HCEC 1CT (cell line): Measurements from ENCODE around the gene KIAA1549.
A peak's percentile ranks its signal among the peaks of the same experiment; 100 is the strongest.
"Not testable (repeated sequence)": the region's sequence is repeated elsewhere in the genome, so short reads cannot be mapped to it uniquely, and the experiment has no call there.

Source experiments
- DNase-seq: peaks from one replicate; pipeline ENCODE4 v3.0.0-alpha.2; 2017

Gene KIAA1549

DNA sequence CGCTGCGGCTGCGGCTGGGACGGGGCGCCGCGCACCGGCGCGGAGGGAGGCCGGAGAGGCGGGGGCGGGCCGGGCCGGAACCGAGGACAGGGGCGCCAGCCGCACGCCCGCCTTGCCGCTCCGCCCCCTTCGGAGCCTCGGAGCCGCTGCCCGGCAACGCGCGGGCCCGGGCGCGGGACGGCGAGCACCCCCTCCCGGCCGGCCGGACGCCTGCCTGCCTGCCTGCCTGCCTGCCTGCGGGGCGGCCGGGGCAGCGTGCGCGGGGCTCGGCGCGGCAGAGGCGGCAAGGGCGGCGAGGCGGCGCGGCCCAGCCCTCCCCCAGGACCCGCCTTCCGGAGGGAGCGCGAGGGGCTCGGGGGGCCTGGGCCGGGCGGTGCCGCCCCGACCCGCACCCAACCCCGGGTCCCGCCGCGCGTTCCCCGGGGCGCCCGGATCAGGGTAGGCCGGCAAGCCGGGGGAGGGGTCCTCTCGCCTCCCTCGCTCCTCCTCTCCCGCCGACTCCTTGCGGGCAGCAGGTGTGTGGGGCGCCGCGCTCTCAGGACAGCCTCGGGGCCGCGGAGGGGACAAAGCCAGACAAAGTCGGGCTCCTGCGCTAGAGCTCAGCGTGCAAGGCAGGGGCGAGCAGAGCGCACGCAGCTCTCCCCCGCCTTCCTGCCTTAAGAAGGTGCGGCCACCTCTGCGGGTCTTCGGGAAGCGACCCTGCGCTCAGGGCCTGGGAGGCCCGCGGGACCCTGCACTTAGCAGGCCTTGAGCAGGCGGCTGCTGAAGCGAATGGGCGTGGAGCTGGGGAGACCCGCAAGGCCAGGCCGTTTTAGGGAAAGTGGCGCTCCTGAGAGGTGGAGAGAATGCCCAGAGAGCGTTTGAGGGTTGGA, at the start of gene KIAA1549:
Gene KIAA1549, minus strand, starts transcription at position 58 of the 872 bp plus-strand sequence. CDS start 120 bp downstream, outside the sequence.
- peak; percentile 56 for DNase-seq

GRCh38 chr7:139029353-139029752, 48.2 kb upstream of the KIAA1549 start:
- DNase-seq: no peak

DNA sequence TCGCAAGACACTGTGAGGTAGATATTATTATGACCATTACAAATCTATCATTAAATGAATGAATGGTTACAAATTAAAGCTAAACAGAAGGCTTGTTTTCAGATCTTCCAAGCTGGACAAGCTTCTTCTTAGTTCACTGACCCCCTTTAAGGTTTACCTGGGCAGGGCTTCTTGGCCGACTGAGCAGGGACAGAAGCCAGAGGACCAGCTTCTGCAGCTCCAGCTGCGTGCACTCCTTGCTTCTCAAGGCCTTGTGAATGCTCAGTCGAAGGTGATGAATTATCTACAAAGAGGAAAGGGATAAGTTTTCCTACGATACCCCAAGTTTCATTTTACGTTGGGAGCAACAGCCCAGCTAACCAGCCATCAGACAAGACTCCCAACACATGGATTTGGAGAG, 45.4 kb upstream of the KIAA1549 start:
- DNase-seq: no peak

- DNase-seq: not testable (repeated sequence)
Measured at GRCh38 chr7:139025861-139026260, 44.7 kb upstream of the KIAA1549 start.

DNA sequence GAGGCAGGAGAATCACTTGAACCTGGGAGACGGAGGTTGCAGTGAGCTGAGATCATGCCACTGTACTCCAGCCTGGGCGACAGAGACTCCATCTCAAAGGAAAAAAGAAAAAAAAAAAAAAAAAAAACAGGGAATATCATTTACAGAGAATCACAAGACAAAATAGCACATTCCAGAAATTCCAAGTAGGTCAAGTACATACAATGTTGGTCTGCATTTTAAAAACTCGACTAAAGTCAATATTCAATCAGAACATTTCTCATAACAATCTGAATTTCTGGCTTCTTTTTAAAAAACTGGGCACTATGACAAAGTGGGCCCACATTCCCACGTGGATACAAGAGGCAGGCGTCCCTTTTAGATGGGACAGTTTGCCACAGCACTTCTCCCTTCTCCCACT, 41.9 kb upstream of the KIAA1549 start:
- no peak for DNase-seq

DNA sequence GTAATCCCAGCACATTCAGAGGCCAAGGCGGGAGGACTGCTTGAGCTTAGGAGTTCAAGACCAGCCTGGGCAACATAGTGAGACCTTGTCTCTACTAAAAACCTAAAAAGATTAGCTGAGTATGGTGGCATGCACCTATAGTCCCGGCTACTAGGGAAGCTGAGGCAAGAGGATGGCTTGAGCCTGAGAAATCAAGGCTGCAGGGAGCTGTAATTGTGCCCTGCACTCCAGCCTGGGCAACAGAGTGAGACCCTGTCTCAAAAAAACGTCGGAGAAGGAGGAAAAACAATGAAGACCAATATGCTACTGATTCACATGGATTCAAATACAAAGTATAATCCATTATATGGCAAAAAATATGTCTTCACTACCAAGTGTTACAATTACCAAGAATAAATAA, 41.1 kb upstream of the KIAA1549 start:
- no peak for DNase-seq

- no peak for DNase-seq
Measured at GRCh38 chr7:139018910-139019309, 37.7 kb upstream of the KIAA1549 start.

DNA sequence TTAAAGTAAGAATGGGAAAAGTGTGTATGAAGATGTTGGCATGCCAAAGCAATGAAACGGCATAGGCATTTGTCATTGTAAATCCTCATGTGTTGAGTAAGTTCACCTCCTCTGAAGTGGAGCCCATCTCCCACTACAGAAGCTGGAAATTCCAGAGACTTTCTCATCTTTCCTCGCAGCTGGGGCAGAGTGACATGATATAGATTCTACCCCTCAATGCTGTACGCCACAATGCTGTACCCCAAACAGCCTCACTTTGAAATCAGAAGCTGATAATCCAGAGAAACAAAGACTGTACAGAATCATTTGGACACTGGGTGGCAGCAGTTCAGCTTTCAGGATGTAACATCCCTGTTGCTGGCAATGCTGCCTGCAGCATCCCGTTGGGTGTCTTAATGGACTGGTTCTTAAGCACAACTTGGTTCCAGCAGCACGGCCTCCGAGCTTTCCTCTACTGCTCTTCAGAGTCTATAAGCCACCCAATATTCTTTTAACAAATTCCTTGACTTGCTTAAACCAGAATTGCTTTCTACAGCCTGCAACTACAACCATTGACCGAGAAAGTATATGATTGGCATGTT, 35.8 kb upstream of the KIAA1549 start:
- DNase-seq: peak; percentile 60

DNA sequence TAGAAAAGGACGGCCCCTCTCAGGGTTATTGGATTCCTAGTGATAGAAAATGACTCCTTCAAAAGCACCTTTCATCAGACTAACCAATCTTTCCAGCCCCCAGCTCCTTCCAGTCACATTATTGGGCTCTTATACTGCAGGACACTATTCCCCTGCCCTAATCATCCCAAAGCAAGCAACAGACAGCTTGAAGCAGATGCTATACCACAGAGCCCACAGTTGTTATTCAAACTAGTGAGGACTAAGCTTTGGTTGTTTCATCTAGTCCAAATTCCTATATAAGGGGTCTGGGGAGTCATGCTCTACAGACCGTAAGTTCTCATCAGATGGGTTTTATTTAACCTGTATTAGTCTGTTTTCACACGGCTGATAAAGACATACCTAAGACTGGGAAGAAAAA, 30.2 kb upstream of the KIAA1549 start:
- no peak for DNase-seq

DNA sequence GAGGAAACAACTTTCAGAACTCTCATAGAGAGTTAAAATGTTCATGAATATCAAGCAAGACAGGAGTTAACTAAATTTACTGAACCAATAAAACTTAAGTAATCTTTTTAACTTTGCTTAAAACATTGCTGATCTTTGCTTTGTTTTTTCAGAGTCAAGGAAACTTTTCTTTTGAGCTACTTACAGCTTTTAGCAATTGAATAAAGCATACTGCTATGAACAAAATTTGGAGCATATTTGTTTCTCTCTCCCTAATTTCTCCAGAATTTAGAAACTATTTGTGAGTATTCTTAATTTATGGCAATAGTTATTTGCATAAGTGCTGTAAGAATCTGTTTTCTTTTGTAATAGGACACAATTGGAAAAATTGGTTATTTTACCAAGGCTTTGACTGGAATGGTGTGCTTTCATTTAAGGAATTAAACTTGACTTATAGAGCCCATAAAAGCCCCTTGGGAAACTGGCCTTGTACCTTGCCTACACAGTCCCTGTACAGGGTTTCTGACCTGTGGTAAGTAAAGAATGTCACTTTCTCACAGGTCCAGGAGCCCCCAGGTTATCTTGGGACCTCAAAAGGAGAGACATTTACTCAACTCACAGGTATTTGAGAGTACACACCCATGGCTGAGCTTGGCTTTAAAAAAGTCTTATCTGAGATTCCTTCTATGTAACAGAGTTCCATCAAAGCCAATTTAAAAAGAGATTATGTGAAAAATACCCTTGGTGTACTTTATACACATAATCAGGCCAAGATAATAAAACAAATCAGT, 23.3 kb upstream of the KIAA1549 start:
- no peak for DNase-seq

GRCh38 chr7:138999414-138999813, 18.2 kb upstream of the KIAA1549 start:
- DNase-seq: no peak

GRCh38 chr7:138992052-138992531, 10.9 kb upstream of the KIAA1549 start:
- DNase-seq: no peak

GRCh38 chr7:138987686-138988085, 6.5 kb upstream of the KIAA1549 start:
- no peak for DNase-seq

DNA sequence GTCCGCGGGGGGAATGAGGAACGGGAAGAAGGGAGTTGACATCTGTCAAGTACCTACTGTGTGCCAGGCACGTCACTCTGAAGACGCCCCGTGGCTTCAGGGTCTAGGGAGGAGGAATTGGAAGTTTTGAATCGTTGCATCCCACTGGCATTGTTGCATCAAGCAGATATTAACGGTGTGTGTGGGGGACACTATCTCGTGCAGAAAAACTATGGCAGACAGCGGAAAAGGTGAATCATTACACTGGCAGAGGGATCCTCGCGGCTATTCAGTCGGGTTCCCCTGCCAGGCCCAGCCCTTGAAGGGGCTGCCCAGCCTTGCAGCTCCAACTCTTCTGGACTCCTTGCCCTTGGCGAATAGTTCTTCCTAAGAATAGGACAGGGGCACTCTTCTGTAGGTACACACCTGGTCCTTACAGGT, 1.0 kb upstream of the KIAA1549 start:
- no peak for DNase-seq

- no peak for DNase-seq
Measured at GRCh38 chr7:138980563-138981291, 462 bp downstream of the KIAA1549 start.

- DNase-seq: peak; percentile 22
Measured at GRCh38 chr7:138979988-138980562, 1.1 kb downstream of the KIAA1549 start.

- DNase-seq: no peak
Measured at GRCh38 chr7:138979226-138979979, 1.8 kb downstream of the KIAA1549 start.

GRCh38 chr7:138978541-138979184, 2.5 kb downstream of the KIAA1549 start:
- no peak for DNase-seq

- not testable (repeated sequence) for DNase-seq
Measured at GRCh38 chr7:138976161-138976560, 5.0 kb downstream of the KIAA1549 start.

GRCh38 chr7:138975343-138976104, 5.7 kb downstream of the KIAA1549 start:
- DNase-seq: no peak
